OCI-LY1 (cell line): Measurements from ENCODE around the gene ARFGEF3.
"Not testable (repeated sequence)": the region's sequence is repeated elsewhere in the genome, so short reads cannot be mapped to it uniquely, and the experiment has no call there.

Source experiments
- H2AFZ ChIP-seq: fragments of 200-600 bp; sonication (generic), shearing (Covaris generic); 2 replicates; pipeline ENCODE4 v1.6.0; 2014; ENCODE audit warnings: antibody characterized with exemption, mild to moderate bottlenecking, low read length
- H3F3A ChIP-seq: fragments of 200-600 bp; sonication (generic), shearing (Covaris generic); 2 replicates; pipeline ENCODE4 v1.6.0; 2014; ENCODE audit warnings: mild to moderate bottlenecking, antibody characterized with exemption, low read length, moderate library complexity; ENCODE audit not compliant: insufficient read depth
- H3K27ac ChIP-seq: fragments of 200-600 bp; sonication (generic); 2 replicates; pipeline ENCODE4 v1.5.1; 2014; ENCODE audit warnings: low read length, mixed run types, mild to moderate bottlenecking, low read depth; ENCODE audit not compliant: poor library complexity, severe bottlenecking
- H3K27me3 ChIP-seq: fragments of 200-600 bp; sonication (generic); 2 replicates; pipeline ENCODE4 v1.6.0; 2014; ENCODE audit warnings: antibody characterized with exemption, mild to moderate bottlenecking, low read length, moderate library complexity; ENCODE audit not compliant: insufficient read depth
- H3K36me3 ChIP-seq: fragments of 200-600 bp; sonication (generic); 2 replicates; pipeline ENCODE4 v1.6.1; 2014; ENCODE audit warnings: mild to moderate bottlenecking, antibody characterized with exemption, low read length, moderate library complexity, mixed read lengths; ENCODE audit not compliant: insufficient read depth
- H3K4me1 ChIP-seq: fragments of 200-600 bp; sonication (generic); 2 replicates; pipeline ENCODE4 v1.5.1; 2014; ENCODE audit warnings: mild to moderate bottlenecking, low read length, moderate library complexity; ENCODE audit not compliant: insufficient read depth, severe bottlenecking
- H3K4me2 ChIP-seq: fragments of 200-600 bp; sonication (generic), shearing (Covaris generic); 2 replicates; pipeline ENCODE4 v1.6.1; 2014; ENCODE audit warnings: low read length
- H3K4me3 ChIP-seq: fragments of 200-600 bp; sonication (generic); 2 replicates; pipeline ENCODE4 v1.5.1; 2014; ENCODE audit warnings: low read length, low read depth, mild to moderate bottlenecking, mixed read lengths; ENCODE audit not compliant: poor library complexity, severe bottlenecking
- H3K79me2 ChIP-seq: fragments of 200-600 bp; shearing (Covaris generic); 2 replicates; pipeline ENCODE4 v1.6.1; 2016; ENCODE audit warnings: mixed run types, low read length, mixed read lengths; ENCODE audit not compliant: insufficient read depth
- H3K9ac ChIP-seq: fragments of 200-600 bp; sonication (generic), shearing (Covaris generic); 2 replicates; pipeline ENCODE4 v1.6.1; 2014; ENCODE audit warnings: mild to moderate bottlenecking, low read length, mixed read lengths
- H3K9me2 ChIP-seq: fragments of 200-600 bp; sonication (generic), shearing (Covaris generic); 2 replicates; pipeline ENCODE4 v1.6.1; 2014; ENCODE audit warnings: low read depth, mild to moderate bottlenecking, low read length, mixed read lengths
- H3K9me3 ChIP-seq: fragments of 200-600 bp; shearing (Covaris generic); 2 replicates; pipeline ENCODE4 v1.6.1; 2014; ENCODE audit warnings: low read length, mixed read lengths
- H4K20me1 ChIP-seq: fragments of 200-600 bp; sonication (generic), shearing (Covaris generic); 2 replicates; pipeline ENCODE4 v1.6.0; 2016; ENCODE audit warnings: mild to moderate bottlenecking, low read length; ENCODE audit not compliant: insufficient read depth
- CTCF ChIP-seq: fragments of 200-600 bp; sonication (generic), shearing (Covaris generic); IDR thresholded peaks from 2 replicates; pipeline ENCODE4 v1.5.1; 2017; ENCODE audit warnings: mild to moderate bottlenecking, antibody characterized with exemption, low read length, moderate library complexity, mixed read lengths
- EZH2 ChIP-seq: fragments of 200-600 bp; sonication (generic), shearing (Covaris generic); IDR thresholded peaks from 2 replicates; pipeline ENCODE4 v1.8.0; 2017; ENCODE audit warnings: borderline replicate concordance, mixed run types, mild to moderate bottlenecking, antibody characterized with exemption, low read length, moderate library complexity, mixed read lengths

The ARFGEF3 gene

GRCh38 chr6:138206862-138207261 is 45.1 kb downstream of the ARFGEF3 start:
- Histone ChIP-seq H3K27me3 (no peaks in the 10 kb centered on the region), H3F3A (no peaks in the 10 kb centered on the region), H3K4me3 (no peak overlapping the region), H3K36me3 (no peaks in the 10 kb centered on the region), H3K4me1 (no peaks in the 10 kb centered on the region), H4K20me1 (no peaks in the 10 kb centered on the region), H3K79me2 (no peaks in the 10 kb centered on the region), H3K27ac (no peak overlapping the region), H3K9me3 (no peaks in the 10 kb centered on the region), H3K9ac (no peak overlapping the region), H3K4me2 (no peak overlapping the region), H2AFZ (no peak overlapping the region), H3K9me2 (no peaks in the 10 kb centered on the region)
- TF ChIP-seq CTCF (no peak), EZH2 (no peak)

GRCh38 chr6:138211048-138211581 is 49.4 kb downstream of the ARFGEF3 start:
- Histone ChIP-seq H3F3A (no peaks in the 10 kb centered on the region), H3K9me3 (no peaks in the 10 kb centered on the region), H3K27ac (no peak overlapping the region), H4K20me1 (no peaks in the 10 kb centered on the region), H3K79me2 (no peaks in the 10 kb centered on the region), H3K36me3 (no peaks in the 10 kb centered on the region), H3K9ac (no peak overlapping the region), H3K4me3 (no peak overlapping the region), H2AFZ (no peak overlapping the region), H3K4me2 (no peak overlapping the region), H3K9me2 (no peaks in the 10 kb centered on the region), H3K4me1 (no peaks in the 10 kb centered on the region), H3K27me3 (no peaks in the 10 kb centered on the region)
- TF ChIP-seq CTCF (no peak), EZH2 (no peak)

GRCh38 chr6:138211601-138212000 is 49.9 kb downstream of the ARFGEF3 start:
- Histone ChIP-seq H3K9me3 (no peaks in the 10 kb centered on the region), H3K9ac (no peak overlapping the region), H4K20me1 (no peaks in the 10 kb centered on the region), H3K27me3 (no peaks in the 10 kb centered on the region), H3F3A (no peaks in the 10 kb centered on the region), H3K27ac (no peak overlapping the region), H3K36me3 (no peaks in the 10 kb centered on the region), H3K4me1 (no peaks in the 10 kb centered on the region), H3K4me2 (no peak overlapping the region), H3K4me3 (no peak overlapping the region), H2AFZ (no peak overlapping the region), H3K79me2 (no peaks in the 10 kb centered on the region), H3K9me2 (no peaks in the 10 kb centered on the region)
- TF ChIP-seq EZH2: no peak

- not testable (repeated sequence) for H3K9me3 ChIP-seq, H2AFZ ChIP-seq, H3K9ac ChIP-seq, H3F3A ChIP-seq, H4K20me1 ChIP-seq, H3K36me3 ChIP-seq, H3K79me2 ChIP-seq, H3K9me2 ChIP-seq, H3K4me1 ChIP-seq, H3K4me2 ChIP-seq, H3K27ac ChIP-seq, H3K4me3 ChIP-seq, H3K27me3 ChIP-seq
These were observed 50.8 kb downstream of the ARFGEF3 start for GRCh38 chr6:138212530-138212929.
